NAMALWA (cell line): ENCODE data around the gene FBXL16.

Source experiments
- DNase-seq: peaks from one replicate; pipeline ENCODE4 v3.0.0-alpha.2; 2015; ENCODE audit warnings: low spot score

FBXL16 gene

DNA sequence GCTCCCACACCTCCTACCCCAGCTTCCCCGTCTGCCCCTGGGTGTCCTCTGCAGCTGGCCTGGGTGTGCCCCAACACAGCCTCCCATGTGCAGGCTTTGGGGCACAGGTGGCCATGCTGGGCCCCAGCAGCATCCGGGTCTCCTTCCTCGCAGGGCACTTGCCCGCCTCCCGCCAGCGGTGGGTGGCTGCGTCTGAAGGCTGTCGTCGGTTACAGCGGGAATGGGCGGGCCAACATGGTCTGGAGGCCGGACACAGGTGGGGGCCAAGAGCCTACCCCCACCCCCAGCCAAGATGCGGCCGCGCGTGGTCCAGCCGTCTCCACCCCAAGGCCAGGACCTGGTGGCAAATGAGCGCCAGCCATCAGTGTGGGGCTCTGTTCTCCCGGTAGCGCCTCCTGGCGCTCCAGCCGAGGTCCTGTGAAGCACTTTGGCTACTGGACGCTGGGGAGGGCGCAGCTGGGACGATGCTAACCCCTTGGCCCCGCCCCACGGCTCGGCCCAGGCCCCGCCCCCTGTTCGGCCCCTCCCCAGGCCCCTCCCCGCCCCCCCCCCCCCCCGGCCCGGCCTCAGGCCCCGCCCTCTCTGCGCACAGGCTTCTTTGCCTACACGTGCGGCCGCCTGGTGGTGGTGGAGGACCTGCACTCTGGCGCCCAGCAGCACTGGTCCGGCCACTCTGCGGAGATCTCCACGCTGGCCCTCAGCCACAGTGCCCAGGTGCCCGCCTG, 45.0 kb downstream of the FBXL16 start:
- DNase-seq = peak; percentile 89

GRCh38 chr16:660132-660458, 45.5 kb downstream of the FBXL16 start:
- DNase-seq = no peak

DNA sequence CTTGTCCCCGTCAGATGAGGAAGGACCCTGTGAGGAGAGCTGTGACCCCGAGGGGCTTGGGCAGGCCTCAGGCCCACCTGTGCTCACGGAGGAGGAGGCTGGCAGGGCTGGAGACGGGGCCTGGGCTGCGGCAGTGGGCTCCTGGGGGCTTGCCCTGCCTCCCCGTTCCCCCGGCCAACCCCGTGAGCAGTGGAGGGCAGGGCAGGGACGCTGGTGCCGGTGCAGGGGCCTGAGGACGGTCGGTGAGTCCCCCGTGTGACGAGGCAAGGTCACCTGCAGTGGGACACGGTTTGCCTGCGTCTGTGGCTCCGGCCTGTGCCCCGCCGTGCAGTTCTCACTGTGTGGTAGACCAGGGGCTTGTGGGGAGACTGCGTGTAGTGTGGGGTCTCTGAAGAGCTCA, 46.0 kb downstream of the FBXL16 start:
- DNase-seq = no peak

DNA sequence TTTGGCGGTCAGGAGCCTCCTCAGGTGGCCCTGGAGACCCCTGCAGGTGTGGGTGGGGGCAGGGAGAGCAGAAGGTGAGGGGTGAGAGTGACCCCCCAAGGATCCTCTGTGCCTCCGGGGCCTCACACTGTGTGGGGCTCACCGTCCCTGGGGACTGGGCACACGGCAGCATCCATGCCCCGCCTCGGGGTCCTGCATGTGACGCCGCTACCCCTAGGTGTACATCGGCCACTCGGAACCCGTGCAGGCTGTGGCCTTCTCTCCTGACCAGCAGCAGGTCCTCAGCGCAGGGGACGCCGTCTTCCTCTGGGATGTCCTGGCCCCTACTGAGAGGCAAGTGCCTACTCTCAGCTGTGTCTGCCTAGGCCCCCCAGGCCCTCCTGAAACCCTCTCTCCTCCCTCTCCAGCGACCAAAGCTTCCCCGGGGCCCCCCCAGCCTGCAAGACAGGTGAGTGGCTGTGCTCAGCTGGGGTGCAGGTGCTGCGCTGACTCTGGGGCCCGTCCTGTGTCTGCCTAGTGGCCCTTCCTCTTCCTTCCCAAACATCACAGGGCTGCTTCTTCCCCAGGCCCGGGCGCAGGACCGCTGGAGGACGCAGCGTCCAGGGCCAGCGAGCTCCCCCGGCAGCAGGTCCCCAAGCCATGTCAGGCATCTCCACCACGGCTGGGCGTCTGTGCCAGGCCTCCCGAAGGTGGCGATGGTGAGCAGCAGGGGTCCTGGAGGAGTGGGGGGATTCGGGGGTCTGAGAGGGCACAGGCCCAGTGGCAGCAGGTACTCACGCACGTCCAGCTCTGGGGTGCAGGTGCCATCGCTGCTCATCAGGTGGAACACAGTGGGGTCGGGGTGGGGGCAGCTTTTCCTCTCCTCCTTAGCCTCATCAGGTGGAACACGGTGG, 46.7 kb downstream of the FBXL16 start:
- DNase-seq = no peak

- no peak for DNase-seq
Observed at GRCh38 chr16:657487-657886, 48.1 kb downstream of the FBXL16 start.

DNA sequence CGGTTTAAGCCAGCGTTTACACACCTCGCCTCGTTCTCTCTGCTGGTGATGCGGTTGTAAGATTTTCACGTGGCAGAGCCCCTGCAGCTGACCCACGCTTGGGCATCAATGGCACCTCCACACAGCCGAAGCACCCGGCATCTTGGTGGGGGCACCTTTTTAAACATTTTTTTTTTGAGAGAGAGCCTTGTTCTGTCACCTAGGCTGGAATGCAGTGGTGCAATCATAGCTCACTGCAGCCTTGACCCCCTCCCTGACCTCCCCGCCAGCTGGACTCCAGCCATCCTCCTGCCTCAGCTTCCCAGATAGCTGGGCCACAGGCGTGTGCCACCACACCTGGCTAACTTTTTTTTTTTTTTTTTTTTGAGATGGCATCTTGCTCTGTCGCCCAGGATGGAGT, 51.6 kb downstream of the FBXL16 start:
- DNase-seq = no peak

DNA sequence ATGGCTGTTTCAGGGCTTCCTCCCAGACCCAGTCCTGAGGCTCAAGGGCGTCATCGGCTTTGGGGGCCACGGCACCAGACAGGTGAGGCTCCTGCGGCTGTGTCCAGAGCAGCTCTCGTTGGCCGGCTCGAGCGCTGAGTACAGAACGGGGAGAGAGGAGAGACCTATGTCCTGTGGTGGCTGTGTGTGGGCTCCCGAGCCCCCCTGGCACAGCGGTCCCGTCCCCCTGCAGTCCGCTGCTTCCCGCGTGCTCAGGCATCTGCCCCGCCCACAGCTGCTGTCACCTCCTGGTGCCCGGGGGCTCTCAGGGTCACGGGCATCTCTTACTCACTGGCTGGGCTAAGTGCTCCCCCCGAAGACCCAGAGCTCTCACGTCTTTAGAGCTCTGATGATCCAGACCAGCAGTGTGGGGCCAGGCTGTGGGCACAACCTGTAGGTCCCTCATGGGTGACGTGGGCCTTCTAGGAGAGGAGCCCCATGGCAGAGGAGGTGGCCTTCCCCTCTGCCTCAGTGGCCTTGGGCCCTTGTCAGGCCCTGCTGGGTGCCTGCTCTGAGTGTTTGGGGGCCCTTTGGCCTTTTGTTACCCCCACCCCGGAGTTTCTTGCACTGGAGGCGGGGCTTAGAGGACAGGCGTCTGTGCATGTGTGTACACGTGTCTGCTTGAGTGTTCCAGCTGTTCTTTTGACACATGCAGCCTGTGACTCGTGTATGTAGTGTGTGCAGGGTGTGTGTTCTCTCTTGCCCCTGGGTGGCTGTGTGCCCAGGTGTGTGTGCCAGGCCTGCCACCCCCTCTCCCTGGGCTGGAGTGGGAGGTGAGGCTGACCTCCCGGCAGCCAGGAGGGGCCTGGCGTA, 52.9 kb downstream of the FBXL16 start:
- no peak for DNase-seq

DNA sequence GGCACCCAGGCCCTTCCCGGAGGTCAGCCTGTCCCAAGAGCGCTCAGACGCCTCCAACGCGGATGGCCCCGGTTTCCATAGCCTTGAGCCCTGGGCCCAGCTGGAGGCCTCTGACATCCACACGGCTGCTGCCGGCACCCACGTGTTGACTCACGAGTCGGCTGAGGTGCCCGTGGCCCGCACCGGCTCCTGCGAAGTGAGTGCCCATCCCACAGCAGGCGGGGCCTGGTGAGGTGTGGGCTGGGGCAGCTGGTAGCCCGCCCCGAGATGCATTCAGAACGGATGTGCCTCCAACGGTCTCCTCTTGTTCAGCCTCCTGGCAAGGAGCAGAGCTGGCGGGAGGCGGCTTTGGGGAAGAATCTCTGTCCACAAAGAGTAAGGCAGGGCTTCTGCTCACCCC, 53.8 kb downstream of the FBXL16 start:
- no peak for DNase-seq

GRCh38 chr16:649631-650030, 56.0 kb downstream of the FBXL16 start:
- no peak for DNase-seq

- peak; percentile 94 for DNase-seq
Observed at GRCh38 chr16:648781-649589, 56.6 kb downstream of the FBXL16 start, which contains the start of gene WDR90. Gene WDR90, plus strand, starts transcription at chr16:649365. Its CDS starts 52 bp downstream, at chr16:649417.

GRCh38 chr16:648071-648780, 57.4 kb downstream of the FBXL16 start:
- DNase-seq = peak; percentile 75

GRCh38 chr16:647173-647902, 58.3 kb downstream of the FBXL16 start:
- no peak for DNase-seq

GRCh38 chr16:646679-647172, 58.9 kb downstream of the FBXL16 start:
- no peak for DNase-seq

DNA sequence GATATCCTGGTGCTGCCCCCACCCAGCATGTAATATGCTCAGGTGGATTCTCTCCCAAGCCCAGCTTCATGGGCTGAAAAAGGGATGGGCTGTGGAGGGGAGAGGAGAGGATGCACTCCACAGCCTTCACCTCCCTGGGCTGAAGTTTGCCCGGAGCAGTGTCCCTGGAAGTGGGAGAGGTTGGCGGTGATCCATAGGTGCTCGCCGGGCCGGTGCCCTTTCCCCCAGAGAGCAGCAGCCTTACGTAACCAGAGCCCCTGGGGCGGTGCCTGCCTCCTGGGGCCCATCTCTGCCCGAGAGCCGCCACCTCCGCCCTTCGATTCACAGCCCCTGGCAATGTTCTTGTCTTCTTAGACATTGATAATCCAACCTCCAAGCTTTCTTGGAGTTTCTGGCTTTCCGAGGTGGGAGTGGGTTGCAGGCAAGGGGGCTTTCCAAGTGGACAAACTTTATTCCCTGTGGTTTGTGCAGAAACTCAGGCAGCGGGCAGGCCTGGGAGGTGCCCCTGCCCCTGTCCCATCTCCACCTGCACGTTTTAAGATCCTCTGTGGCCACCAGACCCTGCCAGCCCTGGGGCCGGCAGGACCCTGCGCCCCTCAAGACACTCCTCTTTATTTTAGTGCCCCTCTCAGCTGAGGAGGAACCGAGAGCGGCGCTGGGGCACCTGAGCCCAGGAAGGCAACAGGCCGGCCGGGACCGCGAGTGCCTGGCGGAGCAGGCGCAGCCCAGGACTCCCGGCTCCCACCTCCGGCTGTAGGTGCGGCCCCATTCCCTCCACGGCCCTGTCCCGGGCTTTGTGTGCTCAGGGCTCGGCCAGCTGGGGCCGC, 59.5 kb downstream of the FBXL16 start:
- no peak for DNase-seq

DNA sequence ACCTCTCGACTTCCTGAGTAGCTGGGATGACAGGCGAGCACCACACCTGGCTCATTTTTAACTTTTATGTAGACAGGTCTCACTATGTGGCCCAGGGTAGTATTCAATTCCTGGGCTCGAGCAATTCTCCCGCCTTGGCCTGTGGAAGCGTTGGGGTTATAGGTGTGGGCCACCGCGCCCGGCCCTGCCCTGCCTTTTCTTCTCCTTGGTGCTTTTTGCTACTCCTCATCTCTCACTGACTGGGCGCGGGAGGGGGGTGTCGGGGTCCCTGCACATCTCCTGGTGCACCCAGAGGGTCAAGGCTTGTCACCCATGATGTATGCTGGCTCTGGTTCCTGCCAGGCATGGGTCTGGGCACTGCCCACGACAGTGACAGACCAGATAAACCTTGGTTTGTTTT, 61.0 kb downstream of the FBXL16 start:
- DNase-seq = no peak

DNA sequence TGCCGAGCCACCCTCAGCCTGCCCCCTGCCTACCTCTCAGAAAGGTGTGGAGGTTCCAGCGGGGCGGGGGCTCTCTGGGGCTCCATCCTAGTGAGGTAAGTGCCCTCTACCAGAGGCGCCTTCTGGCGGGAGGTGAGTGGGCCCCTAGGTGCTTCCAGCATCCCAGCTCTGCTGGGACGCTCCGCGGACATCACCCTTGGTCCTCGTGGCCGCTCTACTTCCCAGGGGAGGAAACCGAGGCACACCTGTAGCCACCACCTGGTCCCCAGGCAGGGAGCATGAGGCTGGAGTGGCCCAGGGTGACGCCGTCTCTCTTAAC, 62.6 kb downstream of the FBXL16 start:
- DNase-seq = no peak
